GM19238 (cell line): Measurements from ENCODE around the gene ZNF202.

ENCODE experiments used
- DNase-seq: peaks from one replicate; pipeline ENCODE4 v3.0.0; 2011; ENCODE audit warnings: low spot score; ENCODE audit not compliant: insufficient read length

The ZNF202 gene

DNA sequence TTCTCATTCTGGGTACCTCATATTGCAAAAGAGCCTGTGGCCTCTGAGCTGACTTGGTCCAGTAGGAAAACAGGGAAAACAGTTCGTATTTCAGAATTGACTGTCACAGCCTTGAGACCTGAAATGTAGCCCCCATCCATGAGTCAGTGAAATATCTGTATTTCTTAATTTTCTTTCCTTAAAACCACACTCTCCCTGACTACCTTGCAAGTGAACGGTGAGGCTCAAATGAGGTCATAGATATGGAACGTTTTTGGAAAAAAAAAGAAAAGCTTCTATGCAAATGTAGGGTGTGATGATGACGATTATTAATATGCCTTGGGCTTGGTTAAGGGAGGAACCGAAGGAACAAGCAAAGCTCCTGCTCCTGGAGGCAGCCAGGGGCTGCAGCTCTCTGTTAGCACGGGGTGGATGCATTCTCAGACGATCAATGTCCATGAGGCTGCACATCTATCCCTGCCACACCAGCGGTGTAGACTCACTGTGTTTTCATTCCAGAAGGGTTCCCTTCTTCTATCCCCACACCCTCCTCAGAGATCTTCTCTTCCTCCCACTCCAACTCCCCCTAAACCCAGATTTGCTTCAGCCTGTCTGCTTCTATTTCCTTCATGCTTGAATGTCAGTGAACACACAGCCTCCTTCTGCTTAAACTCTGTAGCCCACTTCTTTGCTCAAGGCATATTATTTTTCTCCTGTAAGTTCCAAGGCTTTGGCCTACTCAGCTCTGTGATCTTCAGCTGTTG lies 57.9 kb downstream of the ZNF202 start:
- no peak for DNase-seq

DNA sequence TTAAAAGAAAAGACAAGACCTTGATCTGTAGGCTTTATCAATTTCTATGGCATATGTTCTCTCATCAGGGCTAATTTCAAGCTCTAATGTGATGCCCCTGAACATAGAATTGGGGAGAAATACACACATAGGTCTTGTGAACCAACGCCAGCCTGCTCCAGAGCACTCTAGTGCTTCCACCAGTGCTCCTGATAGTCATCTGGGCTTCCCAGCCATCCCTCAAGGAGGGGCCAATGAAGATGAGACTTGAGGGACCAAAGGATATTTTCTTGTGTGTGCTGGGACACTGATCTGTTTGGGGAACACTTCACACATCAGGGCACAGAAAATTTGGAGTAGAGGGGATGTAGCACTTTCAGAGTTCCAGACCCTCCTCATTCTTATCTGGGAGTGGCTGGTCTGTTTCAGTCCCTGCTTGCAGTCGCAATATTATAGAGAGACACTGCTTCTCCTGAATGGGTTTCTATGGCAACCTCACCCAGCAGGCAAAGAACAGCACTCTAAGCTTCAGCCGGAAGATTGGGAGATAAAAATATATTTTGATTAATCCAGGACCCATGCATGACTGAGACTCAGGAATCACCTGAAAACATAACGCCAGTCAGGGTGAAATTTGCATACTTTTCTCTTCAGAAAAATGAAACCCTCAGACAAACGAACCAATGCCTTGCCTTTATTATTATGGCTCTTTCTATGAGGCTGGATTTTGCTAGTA lies 58.6 kb downstream of the ZNF202 start:
- DNase-seq = no peak

DNA sequence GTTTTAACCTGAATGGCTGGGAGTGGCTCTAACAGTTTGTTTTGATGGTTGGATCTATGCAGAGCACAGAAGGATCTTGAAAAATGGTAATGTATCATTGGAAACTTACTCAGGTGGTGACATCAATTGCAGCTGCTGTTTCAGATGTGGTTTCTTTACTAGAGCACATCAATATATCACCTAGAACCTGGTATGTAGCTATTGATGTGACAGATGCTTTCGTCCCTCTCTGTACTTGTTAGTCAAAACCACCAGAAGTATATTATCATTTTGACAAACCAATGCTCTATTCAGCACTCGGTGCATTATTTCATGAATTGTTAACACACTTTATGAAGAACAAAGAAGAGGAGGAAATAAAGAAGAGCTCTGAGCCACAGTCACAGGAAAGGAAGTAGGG lies 60.4 kb downstream of the ZNF202 start:
- DNase-seq = no peak

- DNase-seq = no peak
Measured at GRCh38 chr11:123678246-123678645, 63.2 kb downstream of the ZNF202 start.

GRCh38 chr11:123677510-123677909 lies 64.0 kb downstream of the ZNF202 start:
- DNase-seq = no peak

DNA sequence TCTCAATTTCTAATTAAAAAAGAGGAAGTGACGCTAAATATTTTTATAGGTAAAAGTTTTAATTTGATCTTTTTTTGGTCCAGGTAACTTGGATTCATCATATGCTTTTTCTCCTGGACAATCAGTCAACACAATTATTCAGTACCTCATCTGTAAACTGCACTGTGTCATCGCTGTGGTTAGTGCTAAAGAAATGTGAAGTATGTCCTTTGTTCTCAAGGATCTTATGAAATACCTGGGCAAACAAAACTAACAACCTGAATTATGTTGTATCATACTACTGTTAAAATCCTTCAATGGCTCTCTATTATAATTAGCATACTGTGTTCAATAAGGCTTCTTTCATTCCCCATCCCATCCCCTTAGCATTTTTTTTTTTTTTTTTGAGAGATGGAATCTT lies 67.2 kb downstream of the ZNF202 start:
- DNase-seq = no peak
